Measurements from ENCODE around the gene COPS6.

COPS6 gene

GRCh38 chr7:100077205-100077604 is 11.6 kb upstream of the COPS6 start:
- peaks cover 80% of the 10 kb centered on the region for H3K36me3 ChIP-seq (ENCODE audit: low read depth)
- ATAC-seq (ENCODE audit: low read depth) (no peak), DNase-seq (ENCODE audit: low spot score) (no peak)
- H3K27me3 ChIP-seq (ENCODE audit: insufficient read depth, poor library complexity, severe bottlenecking) = no peaks in the 10 kb centered on the region
- no peak overlapping the region for H3K4me3 ChIP-seq (ENCODE audit: severe bottlenecking)
- peaks cover 6% of the 10 kb centered on the region for H3K9me3 ChIP-seq (ENCODE audit: severe bottlenecking)
- no peak overlapping the region for H3K27ac ChIP-seq (ENCODE audit: poor library complexity, severe bottlenecking)
- H3K4me1 ChIP-seq (ENCODE audit: insufficient read depth, poor library complexity, severe bottlenecking) = peaks cover 7% of the 10 kb centered on the region
- no peak for TF ChIP-seq CTCF (IDR thresholded peaks at IDR 0.05; ENCODE audit: poor library complexity, severe bottlenecking)

GRCh38 chr7:100079024-100079560 is 9.7 kb upstream of the COPS6 start:
- DNase-seq (ENCODE audit: low spot score) (no peak), ATAC-seq (ENCODE audit: low read depth) (no peak)
- H3K36me3 ChIP-seq (ENCODE audit: low read depth) = peaks cover 62% of the 10 kb centered on the region
- no peaks in the 10 kb centered on the region for H3K27me3 ChIP-seq (ENCODE audit: insufficient read depth, poor library complexity, severe bottlenecking)
- H3K9me3 ChIP-seq (ENCODE audit: severe bottlenecking) = no peaks in the 10 kb centered on the region
- H3K4me1 ChIP-seq (ENCODE audit: insufficient read depth, poor library complexity, severe bottlenecking) = peaks cover 9% of the 10 kb centered on the region
- H3K27ac ChIP-seq (ENCODE audit: poor library complexity, severe bottlenecking) = no peak overlapping the region
- H3K4me3 ChIP-seq (ENCODE audit: severe bottlenecking) = no peak overlapping the region
- TF ChIP-seq CTCF (IDR thresholded peaks at IDR 0.05; ENCODE audit: poor library complexity, severe bottlenecking) = no peak

- Histone ChIP-seq H3K4me3 (ENCODE audit: severe bottlenecking) (peak overlapping the region; percentile 97), H3K27ac (ENCODE audit: poor library complexity, severe bottlenecking) (peak overlapping the region; percentile 33), H3K36me3 (ENCODE audit: low read depth) (peaks cover 42% of the 10 kb centered on the region), H3K9me3 (ENCODE audit: severe bottlenecking) (no peaks in the 10 kb centered on the region), H3K27me3 (ENCODE audit: insufficient read depth, poor library complexity, severe bottlenecking) (no peaks in the 10 kb centered on the region), H3K4me1 (ENCODE audit: insufficient read depth, poor library complexity, severe bottlenecking) (peaks cover 9% of the 10 kb centered on the region)
- no peak for TF ChIP-seq CTCF (IDR thresholded peaks at IDR 0.05; ENCODE audit: poor library complexity, severe bottlenecking)
- ATAC-seq (ENCODE audit: low read depth) (peak; percentile 32), DNase-seq (ENCODE audit: low spot score) (no peak)
These were observed 7.7 kb upstream of the COPS6 start for GRCh38 chr7:100080907-100081534.

- Histone ChIP-seq H3K36me3 (ENCODE audit: low read depth) (peaks cover 36% of the 10 kb centered on the region), H3K4me1 (ENCODE audit: insufficient read depth, poor library complexity, severe bottlenecking) (peaks cover 10% of the 10 kb centered on the region), H3K27ac (ENCODE audit: poor library complexity, severe bottlenecking) (peak within 1 kb of the TSS; percentile 33), H3K27me3 (ENCODE audit: insufficient read depth, poor library complexity, severe bottlenecking) (no peaks in the 10 kb centered on the region), H3K9me3 (ENCODE audit: severe bottlenecking) (no peaks in the 10 kb centered on the region), H3K4me3 (ENCODE audit: severe bottlenecking) (peak within 1 kb of the TSS; percentile 97)
- TF ChIP-seq CTCF (IDR thresholded peaks at IDR 0.05; ENCODE audit: poor library complexity, severe bottlenecking) = peak; percentile 98
- DNase-seq (ENCODE audit: low spot score) (peak; percentile 97), ATAC-seq (ENCODE audit: low read depth) (peak; percentile 87)
These were observed 7.2 kb upstream of the COPS6 start, which contains the start of gene ZNF3 for GRCh38 chr7:100081535-100082102. Gene ZNF3 (minus strand): TSS chr7:100081723. CDS start chr7:100077357, 4,366 bp downstream.

- no peaks in the 10 kb centered on the region for H3K27me3 ChIP-seq (ENCODE audit: insufficient read depth, poor library complexity, severe bottlenecking)
- no peaks in the 10 kb centered on the region for H3K9me3 ChIP-seq (ENCODE audit: severe bottlenecking)
- no peak overlapping the region for H3K27ac ChIP-seq (ENCODE audit: poor library complexity, severe bottlenecking)
- peaks cover 23% of the 10 kb centered on the region for H3K36me3 ChIP-seq (ENCODE audit: low read depth)
- H3K4me3 ChIP-seq (ENCODE audit: severe bottlenecking) = no peak overlapping the region
- no peak for TF ChIP-seq CTCF (IDR thresholded peaks at IDR 0.05; ENCODE audit: poor library complexity, severe bottlenecking)
- H3K4me1 ChIP-seq (ENCODE audit: insufficient read depth, poor library complexity, severe bottlenecking) = peaks cover 20% of the 10 kb centered on the region
- ATAC-seq (ENCODE audit: low read depth) = no peak
- DNase-seq (ENCODE audit: low spot score) = no peak
These were observed 5.8 kb upstream of the COPS6 start for GRCh38 chr7:100082978-100083377.

All from RWPE2 (cell line).